Upper lobe of left lung (tissue), 6 donors: ENCODE data around the gene KCNK2. TPM values are rescaled to one million over a fixed set of nuclear protein-coding genes. Genes with fewer than 3 reads are reported as not detected.

ENCODE experiments used
- ATAC-seq, 2 donors: fragments of 200-7000 bp; cut with Tn5 transposase; one replicate each; pipeline ENCODE4 v1.9.1; 2022; ENCODE audit warnings: mild to moderate bottlenecking in 2 of 2, moderate library complexity in 2 of 2; ENCODE audit not compliant: low FRiP score in 2 of 2
- DNase-seq, 2 donors: peaks; one replicate each; pipeline ENCODE4 v3.0.0-alpha.2; 2019 to 2020
- H3K27ac ChIP-seq, 4 donors: fragments of 200-600 bp; sonication (generic); one replicate each; pipeline ENCODE4 v1.5.1; 2016 to 2019
- H3K27me3 ChIP-seq, 4 donors: fragments of 200-600 bp; sonication (generic); one replicate each; pipeline ENCODE4 v1.5.1; 2017 to 2019
- H3K36me3 ChIP-seq, 4 donors: fragments of 200-600 bp; sonication (generic); one replicate each; pipeline ENCODE4 v1.5.1; 2016 to 2019
- H3K4me1 ChIP-seq, 4 donors: fragments of 200-600 bp; sonication (generic); one replicate each; pipeline ENCODE4 v1.5.1; 2018 to 2019
- H3K4me3 ChIP-seq, 4 donors: fragments of 200-600 bp; sonication (generic); one replicate each; pipeline ENCODE4 v1.5.1; 2017 to 2019; ENCODE audit warnings: mild to moderate bottlenecking in 2 of 4, moderate library complexity in 1 of 4
- H3K9me3 ChIP-seq, 4 donors: fragments of 200-600 bp; sonication (generic); one replicate each; pipeline ENCODE4 v1.5.1; 2018 to 2019
- EP300 ChIP-seq, 4 donors: sonication (generic); formaldehyde crosslinking; IDR thresholded peaks; one replicate each; pipeline ENCODE4 v1.5.1; 2017; ENCODE audit warnings: antibody characterized with exemption in 4 of 4, control low read depth in 2 of 4
- POLR2A ChIP-seq, 4 donors: fragments of 450-650 bp; IDR thresholded peaks; one replicate each; pipeline ENCODE4 v1.5.1; 2016 to 2017; ENCODE audit warnings: antibody characterized with exemption in 4 of 4, mild to moderate bottlenecking in 2 of 4
- POLR2AphosphoS5 ChIP-seq, 2 donors: sonication (generic); formaldehyde crosslinking; IDR thresholded peaks; one replicate each; pipeline ENCODE4 v1.5.1; 2017; ENCODE audit warnings: antibody characterized with exemption in 2 of 2
- WGBS, 2 donors: methylation state at CpG; one replicate each; pipeline ENCODE4 v1.1.5; 2017 to 2018; 5-methylcytosine and 5-hydroxymethylcytosine counted together
- total RNA-seq, 6 donors: library from RNA; depleted of rRNA in 4 of 6; stranded (reverse); fragments of >200 nt in 4 of 6; gene quantifications; one replicate each; pipeline versions ENCODE4 v1.1.0 to v1.2.1, GENCODE V29; 2016 to 2021
- TF ChIP-seq, protein P1 (sequence below), 6 experiments: fragments of 450-650 bp in 4 of 6; fragments of 200-600 bp in 2 of 6; sonication (generic) in 2 of 6; IDR thresholded peaks; one replicate each; pipeline ENCODE4 v1.5.1; 2016 to 2019; ENCODE audit warnings: antibody characterized with exemption in 6 of 6
- donor health status: DM: no; HTN: no; CAD: no; lungs with moderate emphysema.
- donor health status: DM: no; HTN: yes; CAD: no; lungs with severe emphysema.

Gene KCNK2
- total RNA-seq, 6 donors from 2014 or later, result 0.20 to 2.4 (median 0.33) TPM; not detected in 2

DNA sequence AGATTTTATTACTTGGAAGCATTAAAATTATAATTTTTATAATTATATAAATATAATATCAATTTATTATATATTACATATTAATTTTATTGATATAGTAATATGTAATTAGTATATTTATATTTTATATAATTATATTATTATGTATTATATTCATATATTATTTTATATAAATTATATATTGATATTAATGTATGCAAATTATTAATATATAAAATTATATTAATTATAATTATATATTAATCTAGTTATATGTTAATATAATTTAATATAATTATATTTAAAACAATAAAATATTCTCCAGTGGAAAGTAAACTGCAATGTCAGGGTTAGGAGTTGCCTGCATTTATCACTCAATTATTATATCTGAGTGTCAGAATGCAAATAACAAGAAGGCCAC lies 48.8 kb downstream of the KCNK2 start:
- H3K4me1 ChIP-seq, result no peaks in the 10 kb centered on the region
- no peak overlapping the region for H3K27ac ChIP-seq
- TF ChIP-seq EP300 (IDR thresholded peaks at IDR 0.05) (no peak), POLR2A (IDR thresholded peaks at IDR 0.05) (no peak)
- no peaks in the 10 kb centered on the region for H3K36me3 ChIP-seq
- DNase-seq (no peak), ATAC-seq (no peak)
- no peaks in the 10 kb centered on the region for H3K27me3 ChIP-seq
- H3K9me3 ChIP-seq, result no peaks in the 10 kb centered on the region
- no peak overlapping the region for H3K4me3 ChIP-seq

GRCh38 chr1:215132156-215132555 lies 49.6 kb downstream of the KCNK2 start:
- no peaks in the 10 kb centered on the region for H3K27me3 ChIP-seq
- H3K36me3 ChIP-seq, result no peaks in the 10 kb centered on the region
- WGBS, 2 donors, result 72 to 81% methylated on average over 2 of the region's 2 CpGs
- no peaks in the 10 kb centered on the region for H3K4me1 ChIP-seq
- ATAC-seq, result no peak
- no peak overlapping the region for H3K27ac ChIP-seq
- TF ChIP-seq POLR2A (IDR thresholded peaks at IDR 0.05) (no peak), EP300 (IDR thresholded peaks at IDR 0.05) (no peak), POLR2AphosphoS5 (IDR thresholded peaks at IDR 0.05) (no peak)
- TF ChIP-seq, protein P1, sequence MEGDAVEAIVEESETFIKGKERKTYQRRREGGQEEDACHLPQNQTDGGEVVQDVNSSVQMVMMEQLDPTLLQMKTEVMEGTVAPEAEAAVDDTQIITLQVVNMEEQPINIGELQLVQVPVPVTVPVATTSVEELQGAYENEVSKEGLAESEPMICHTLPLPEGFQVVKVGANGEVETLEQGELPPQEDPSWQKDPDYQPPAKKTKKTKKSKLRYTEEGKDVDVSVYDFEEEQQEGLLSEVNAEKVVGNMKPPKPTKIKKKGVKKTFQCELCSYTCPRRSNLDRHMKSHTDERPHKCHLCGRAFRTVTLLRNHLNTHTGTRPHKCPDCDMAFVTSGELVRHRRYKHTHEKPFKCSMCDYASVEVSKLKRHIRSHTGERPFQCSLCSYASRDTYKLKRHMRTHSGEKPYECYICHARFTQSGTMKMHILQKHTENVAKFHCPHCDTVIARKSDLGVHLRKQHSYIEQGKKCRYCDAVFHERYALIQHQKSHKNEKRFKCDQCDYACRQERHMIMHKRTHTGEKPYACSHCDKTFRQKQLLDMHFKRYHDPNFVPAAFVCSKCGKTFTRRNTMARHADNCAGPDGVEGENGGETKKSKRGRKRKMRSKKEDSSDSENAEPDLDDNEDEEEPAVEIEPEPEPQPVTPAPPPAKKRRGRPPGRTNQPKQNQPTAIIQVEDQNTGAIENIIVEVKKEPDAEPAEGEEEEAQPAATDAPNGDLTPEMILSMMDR (IDR thresholded peaks at IDR 0.05), result no peak
- DNase-seq, result no peak
- H3K4me3 ChIP-seq, result no peak overlapping the region
- H3K9me3 ChIP-seq, result no peaks in the 10 kb centered on the region

- Histone ChIP-seq H3K27me3 (no peaks in the 10 kb centered on the region), H3K9me3 (no peaks in the 10 kb centered on the region), H3K27ac (no peak overlapping the region), H3K4me1 (no peaks in the 10 kb centered on the region), H3K36me3 (no peaks in the 10 kb centered on the region), H3K4me3 (no peak overlapping the region)
- no peak for ATAC-seq
- no peak for TF ChIP-seq POLR2AphosphoS5 (IDR thresholded peaks at IDR 0.05)
- TF ChIP-seq POLR2A (IDR thresholded peaks at IDR 0.05), result no peak
- TF ChIP-seq EP300 (IDR thresholded peaks at IDR 0.05), result no peak
- TF ChIP-seq, protein P1 (IDR thresholded peaks at IDR 0.05), result no peak
- DNase-seq, result no peak
- WGBS, 2 donors, result 76 to 91% methylated on average over 1 of the region's 1 CpG
Observed at GRCh38 chr1:215133532-215133931, 51.0 kb downstream of the KCNK2 start.

DNA sequence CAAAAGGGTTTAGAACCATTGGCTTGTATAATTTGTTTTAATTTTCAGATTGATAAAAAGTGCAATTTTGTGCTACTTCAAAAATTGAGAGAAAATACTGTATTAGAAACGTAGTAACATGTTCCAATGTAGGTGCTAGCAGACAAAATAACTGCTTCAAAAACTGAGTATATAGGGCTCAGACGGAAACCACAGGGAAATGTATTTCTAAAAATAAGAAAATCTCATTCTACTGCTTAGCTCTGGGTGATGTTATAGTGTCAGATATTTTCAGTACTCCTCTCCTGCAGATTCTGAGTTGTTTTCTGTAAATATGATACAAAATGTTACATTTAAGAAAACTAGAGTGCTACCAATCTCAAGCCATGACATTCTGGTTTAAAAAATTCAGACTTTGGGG lies 55.4 kb downstream of the KCNK2 start:
- Histone ChIP-seq H3K9me3 (no peaks in the 10 kb centered on the region), H3K4me3 (no peak overlapping the region), H3K27me3 (no peaks in the 10 kb centered on the region), H3K36me3 (no peaks in the 10 kb centered on the region), H3K4me1 (no peaks in the 10 kb centered on the region), H3K27ac (no peak overlapping the region)
- WGBS, 2 donors, result 58 to 69% methylated on average over 2 of the region's 2 CpGs
- DNase-seq (no peak), ATAC-seq (no peak)
- TF ChIP-seq, protein P1 (IDR thresholded peaks at IDR 0.05), result no peak
- no peak for TF ChIP-seq POLR2A (IDR thresholded peaks at IDR 0.05)
- no peak for TF ChIP-seq EP300 (IDR thresholded peaks at IDR 0.05)
- no peak for TF ChIP-seq POLR2AphosphoS5 (IDR thresholded peaks at IDR 0.05)

DNA sequence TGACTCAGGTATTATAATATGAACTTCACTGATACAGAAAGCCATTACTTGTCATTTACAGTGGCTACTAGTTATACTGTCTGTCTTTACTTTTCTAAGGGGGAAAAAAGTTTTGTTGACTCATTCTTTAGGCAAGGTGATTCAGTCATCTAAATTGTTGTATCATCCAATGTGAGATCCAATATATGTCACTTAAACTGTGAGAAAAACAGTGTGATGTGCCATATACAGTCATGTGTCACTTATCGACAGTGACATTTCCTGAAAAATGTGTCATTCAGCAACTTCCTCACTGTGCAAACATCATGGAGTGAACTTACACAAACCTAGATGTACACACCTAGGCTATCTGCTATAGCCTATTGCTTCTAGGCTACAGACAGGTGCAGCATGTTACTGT lies 57.6 kb downstream of the KCNK2 start:
- DNase-seq (no peak), ATAC-seq (no peak)
- Histone ChIP-seq H3K4me1 (no peaks in the 10 kb centered on the region), H3K36me3 (no peaks in the 10 kb centered on the region), H3K9me3 (no peaks in the 10 kb centered on the region), H3K27me3 (no peaks in the 10 kb centered on the region), H3K27ac (no peak overlapping the region), H3K4me3 (no peak overlapping the region)
- 73 to 79% methylated on average over 1 of the region's 1 CpG for WGBS, 2 donors
- TF ChIP-seq POLR2A (IDR thresholded peaks at IDR 0.05) (no peak), POLR2AphosphoS5 (IDR thresholded peaks at IDR 0.05) (no peak), EP300 (IDR thresholded peaks at IDR 0.05) (no peak)
- TF ChIP-seq, protein P1 (IDR thresholded peaks at IDR 0.05), result no peak
